Fibroblast of pulmonary artery (primary cell): Measurements from ENCODE around the gene NSMF.
A peak's percentile ranks its signal among the peaks of the same experiment; 100 is the strongest.

Experiments used
- DNase-seq: peaks from one replicate; pipeline ENCODE4 v3.0.0-alpha.2; 2010; ENCODE audit warnings: low read depth
- H3K4me3 ChIP-seq: replicated peaks from 2 replicates; pipeline ENCODE4 v1.5.1; 2011; ENCODE audit warnings: low read depth, mild to moderate bottlenecking, control low read depth, low read length, moderate library complexity
- CTCF ChIP-seq: IDR thresholded peaks from 2 replicates; pipeline ENCODE4 v1.5.1; 2011; ENCODE audit warnings: mild to moderate bottlenecking, control low read depth, low read length, inconsistent platforms; ENCODE audit errors: missing control alignments

NSMF gene

DNA sequence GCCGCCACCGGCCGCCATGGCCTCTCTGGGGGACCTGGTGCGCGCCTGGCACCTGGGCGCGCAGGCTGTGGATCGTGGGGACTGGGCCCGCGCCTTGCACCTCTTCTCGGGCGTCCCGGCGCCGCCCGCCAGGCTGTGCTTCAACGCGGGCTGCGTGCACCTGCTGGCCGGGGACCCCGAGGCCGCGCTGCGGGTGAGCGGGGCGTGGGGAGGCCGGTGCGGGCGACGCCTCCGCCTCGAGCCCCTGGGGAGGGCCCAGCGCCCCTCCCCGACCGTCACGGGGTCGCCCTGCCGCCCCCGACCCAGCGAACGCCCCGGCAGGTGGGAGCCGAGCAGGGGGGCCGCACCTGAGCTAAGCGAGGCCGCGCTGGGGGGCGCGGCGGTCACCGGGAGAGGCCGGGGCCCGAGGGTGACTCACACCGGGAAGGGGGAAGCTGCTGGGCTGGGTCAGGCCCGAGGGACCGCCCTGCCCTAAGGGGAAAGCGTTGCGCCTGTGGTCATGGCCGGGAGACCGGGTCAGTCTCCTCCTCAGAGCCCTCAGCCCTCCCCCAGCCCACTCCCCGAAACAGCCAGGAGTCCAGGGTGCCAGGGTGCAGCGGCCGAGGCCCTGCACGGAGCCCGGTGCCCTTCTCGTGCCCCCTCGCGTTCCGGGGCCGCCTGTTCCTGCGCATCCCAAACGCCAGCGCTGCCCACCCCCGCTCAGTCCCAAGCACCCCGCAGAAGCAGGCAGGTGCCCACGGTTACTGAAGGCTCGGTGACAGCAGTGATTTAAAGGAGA lies 35.4 kb downstream of the NSMF start:
- TF ChIP-seq CTCF, result no peak
- no peak for DNase-seq
- peak overlapping the region; percentile 30 for H3K4me3 ChIP-seq

GRCh38 chr9:137422604-137423513 lies 36.3 kb downstream of the NSMF start, which contains the start of the genes EXD3 and NOXA1:
TSS of gene EXD3 (minus strand) at chr9:137423162. CDS start at chr9:137395357, 27,805 bp downstream.
TSS of gene NOXA1 (plus strand) at chr9:137423393. CDS start at chr9:137423530, 137 bp downstream.
- DNase-seq, result peak; percentile 94
- peak within 1 kb of the TSS; percentile 80 for H3K4me3 ChIP-seq
- peak; percentile 20 for TF ChIP-seq CTCF

GRCh38 chr9:137421838-137422603 lies 37.1 kb downstream of the NSMF start:
- DNase-seq, result no peak
- TF ChIP-seq CTCF, result no peak
- peak overlapping the region; percentile 80 for H3K4me3 ChIP-seq

DNA sequence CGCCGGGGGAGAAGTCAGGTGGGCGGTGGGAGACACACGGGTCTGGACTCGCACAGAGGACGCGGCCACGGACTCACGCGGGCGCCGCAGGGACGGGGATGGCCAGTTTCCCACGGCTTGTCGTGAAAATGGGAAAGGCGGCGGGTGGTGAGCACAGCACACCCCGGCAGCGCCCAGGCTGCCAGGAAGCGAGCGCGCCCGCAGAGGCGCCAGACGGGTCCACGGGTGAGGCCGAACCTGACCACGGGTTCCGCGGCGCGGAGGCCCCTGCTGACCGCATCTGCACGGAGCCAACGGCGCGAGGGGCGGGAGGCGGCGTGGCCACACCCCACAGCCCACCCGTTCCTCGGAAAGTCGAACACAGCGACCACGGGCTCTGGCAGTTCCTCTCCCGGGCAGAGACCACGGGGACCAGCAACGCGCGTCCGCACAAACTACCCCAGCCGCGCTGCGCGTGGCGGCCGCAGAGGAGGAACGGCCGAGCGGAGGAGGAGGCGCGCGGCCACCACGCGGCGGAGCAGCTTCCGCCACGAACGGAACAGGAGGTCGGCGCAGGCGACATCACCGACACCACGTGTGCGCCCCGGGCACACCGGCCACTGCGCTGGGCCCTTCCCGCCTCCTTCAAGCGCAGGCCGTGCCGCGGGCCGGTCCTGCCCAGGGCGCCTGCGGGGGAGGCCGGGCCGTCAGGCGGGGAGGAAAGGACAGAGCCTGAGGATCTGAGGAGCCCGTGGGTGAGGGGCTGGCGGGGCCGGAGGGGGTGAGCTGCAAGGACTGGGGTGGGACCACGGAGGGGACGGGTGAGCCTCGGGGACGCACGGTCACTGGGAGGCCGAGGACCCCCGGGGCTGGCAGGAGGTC lies 41.7 kb downstream of the NSMF start:
- H3K4me3 ChIP-seq, result no peak overlapping the region
- DNase-seq, result no peak
- TF ChIP-seq CTCF, result no peak

DNA sequence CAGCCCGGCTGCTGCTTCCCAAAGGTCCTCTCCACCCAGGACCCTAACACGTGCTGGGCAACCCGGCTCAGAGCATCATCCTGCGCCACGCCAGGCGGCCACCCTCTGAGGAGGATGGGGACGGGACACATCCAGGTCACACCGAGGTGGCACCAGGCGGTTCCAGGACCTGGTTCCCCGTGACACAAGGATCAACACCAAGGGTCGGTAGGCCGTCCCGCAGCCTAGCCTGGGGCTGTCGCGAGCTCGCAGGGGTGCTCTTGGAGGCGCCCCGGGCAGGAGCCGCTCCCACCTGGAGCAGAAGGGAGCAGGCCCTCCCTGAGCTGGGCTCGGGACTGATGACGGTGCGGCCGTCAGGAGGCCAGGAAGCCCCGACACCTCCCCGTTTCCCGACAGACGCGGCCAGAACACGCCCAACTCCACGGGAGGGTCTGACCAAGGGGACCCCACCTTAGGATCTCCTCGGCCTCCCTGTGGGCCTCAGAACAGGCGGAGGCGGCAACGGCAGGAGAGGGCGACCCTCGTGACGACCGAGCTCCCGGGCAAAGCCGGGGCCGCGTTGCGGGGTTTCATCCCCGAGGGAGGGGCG lies 42.5 kb downstream of the NSMF start:
- no peak overlapping the region for H3K4me3 ChIP-seq
- no peak for TF ChIP-seq CTCF
- DNase-seq, result no peak
